WERI-Rb-1 (cell line): ENCODE data around the gene MYCBPAP.

Experiments
- DNase-seq: peaks from one replicate; pipeline ENCODE4 v3.0.0-alpha.2; 2020
- H3K27ac ChIP-seq: fragments of 250-450 bp; sonication (Bioruptor Pico); 2 replicates; pipeline ENCODE4 v1.5.1; 2020; ENCODE audit warnings: mild to moderate bottlenecking, moderate library complexity
- H3K27me3 ChIP-seq: fragments of 250-450 bp; sonication (Bioruptor Pico); 2 replicates; pipeline ENCODE4 v1.5.1; 2021; ENCODE audit warnings: mild to moderate bottlenecking, low read depth, moderate library complexity; ENCODE audit not compliant: insufficient read depth, severe bottlenecking
- H3K36me3 ChIP-seq: fragments of 250-450 bp; sonication (Bioruptor Pico); 2 replicates; pipeline ENCODE4 v1.5.1; 2020; ENCODE audit warnings: mild to moderate bottlenecking, moderate library complexity
- H3K4me3 ChIP-seq: 2 replicates; pipeline ENCODE4 v1.5.1; 2011; ENCODE audit warnings: low read depth, mild to moderate bottlenecking, control low read depth, low read length
- H3K9me3 ChIP-seq: fragments of 250-450 bp; sonication (Bioruptor Pico); 2 replicates; pipeline ENCODE4 v1.5.1; 2021; ENCODE audit warnings: mild to moderate bottlenecking, moderate library complexity; ENCODE audit not compliant: severe bottlenecking
- CTCF ChIP-seq: IDR thresholded peaks from 2 replicates; pipeline ENCODE4 v1.5.1; 2011; ENCODE audit warnings: low read depth, mild to moderate bottlenecking, control low read depth, inconsistent platforms, low read length

MYCBPAP gene

DNA sequence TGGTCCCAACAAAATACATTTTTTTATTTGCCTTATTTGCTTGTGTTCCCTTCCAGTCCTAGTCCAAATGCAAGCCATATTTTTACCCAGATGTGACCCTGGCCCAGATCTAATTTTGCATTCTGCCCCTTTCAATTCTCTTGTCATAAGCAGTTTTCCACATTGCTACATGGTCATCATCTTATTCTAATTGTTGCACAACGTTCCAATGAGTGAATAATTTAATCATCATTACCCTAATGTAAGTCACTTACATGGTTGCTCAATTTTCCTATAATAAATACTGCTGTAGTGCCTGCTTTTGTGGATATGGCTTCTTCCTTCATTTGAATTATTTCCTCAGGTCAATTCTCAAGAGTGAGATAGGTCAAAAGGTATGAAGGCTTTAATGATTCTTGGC lies 16.7 kb upstream of the MYCBPAP start:
- H3K4me3 ChIP-seq, result no peak overlapping the region
- DNase-seq, result no peak
- H3K36me3 ChIP-seq, result no peaks in the 10 kb centered on the region
- no peak for TF ChIP-seq CTCF
- H3K27me3 ChIP-seq, result no peaks in the 10 kb centered on the region
- H3K9me3 ChIP-seq, result no peaks in the 10 kb centered on the region
- no peak overlapping the region for H3K27ac ChIP-seq

- Histone ChIP-seq H3K36me3 (no peaks in the 10 kb centered on the region), H3K4me3 (no peak overlapping the region), H3K27me3 (no peaks in the 10 kb centered on the region), H3K9me3 (no peaks in the 10 kb centered on the region), H3K27ac (no peak overlapping the region)
- TF ChIP-seq CTCF, result no peak
- DNase-seq, result no peak
Measured at GRCh38 chr17:50492214-50492613, 16.0 kb upstream of the MYCBPAP start.

DNA sequence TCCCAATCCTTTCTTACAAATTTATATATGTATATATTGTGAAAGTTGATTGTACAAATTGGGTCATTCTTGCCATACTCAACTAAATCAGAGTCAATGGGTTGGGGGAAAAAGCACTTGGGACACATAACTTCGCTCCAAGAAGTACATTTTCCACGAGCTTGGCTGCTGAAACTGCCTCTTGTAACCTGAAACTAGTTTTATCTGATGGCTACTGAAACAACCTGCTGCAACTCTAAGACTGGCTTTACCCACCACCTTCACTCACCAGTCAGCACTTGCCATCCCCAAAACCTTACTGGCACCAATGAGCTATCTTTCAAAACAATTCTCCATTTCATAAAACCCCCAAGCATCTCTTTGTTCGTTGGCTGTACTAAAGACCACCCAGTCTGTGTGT lies 14.5 kb upstream of the MYCBPAP start:
- no peaks in the 10 kb centered on the region for H3K9me3 ChIP-seq
- H3K36me3 ChIP-seq, result no peaks in the 10 kb centered on the region
- no peak overlapping the region for H3K27ac ChIP-seq
- H3K27me3 ChIP-seq, result no peaks in the 10 kb centered on the region
- H3K4me3 ChIP-seq, result no peak overlapping the region
- no peak for DNase-seq
- no peak for TF ChIP-seq CTCF

- TF ChIP-seq CTCF, result no peak
- Histone ChIP-seq H3K36me3 (no peaks in the 10 kb centered on the region), H3K27ac (no peak overlapping the region), H3K9me3 (peaks cover 3% of the 10 kb centered on the region), H3K27me3 (no peaks in the 10 kb centered on the region), H3K4me3 (no peak overlapping the region)
- no peak for DNase-seq
Measured at GRCh38 chr17:50495217-50495823, 12.9 kb upstream of the MYCBPAP start.

DNA sequence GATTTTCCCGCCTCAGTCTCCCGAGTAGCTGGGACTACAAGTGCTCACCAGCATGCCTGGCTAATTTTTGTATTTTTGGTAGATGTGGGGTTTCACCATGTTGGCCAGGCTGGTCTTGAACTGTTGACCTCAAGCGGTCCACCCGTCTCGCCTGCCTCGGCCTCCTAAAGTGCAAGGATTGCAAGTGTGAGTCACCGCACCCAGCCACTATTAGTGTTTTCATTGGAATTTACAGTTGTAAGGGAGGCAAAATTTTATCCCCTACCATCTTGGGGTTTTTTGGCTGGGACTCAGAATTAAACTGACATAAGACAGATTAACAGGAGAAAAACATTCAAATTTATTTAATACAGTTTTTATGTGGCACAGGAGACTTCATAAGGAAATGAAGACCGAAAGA lies 12.3 kb upstream of the MYCBPAP start:
- no peaks in the 10 kb centered on the region for H3K36me3 ChIP-seq
- H3K9me3 ChIP-seq, result peaks cover 3% of the 10 kb centered on the region
- no peak overlapping the region for H3K27ac ChIP-seq
- H3K4me3 ChIP-seq, result no peak overlapping the region
- no peak for TF ChIP-seq CTCF
- DNase-seq, result no peak
- H3K27me3 ChIP-seq, result no peaks in the 10 kb centered on the region
